Measurements from ENCODE around the gene REXO5.

Gene REXO5

DNA sequence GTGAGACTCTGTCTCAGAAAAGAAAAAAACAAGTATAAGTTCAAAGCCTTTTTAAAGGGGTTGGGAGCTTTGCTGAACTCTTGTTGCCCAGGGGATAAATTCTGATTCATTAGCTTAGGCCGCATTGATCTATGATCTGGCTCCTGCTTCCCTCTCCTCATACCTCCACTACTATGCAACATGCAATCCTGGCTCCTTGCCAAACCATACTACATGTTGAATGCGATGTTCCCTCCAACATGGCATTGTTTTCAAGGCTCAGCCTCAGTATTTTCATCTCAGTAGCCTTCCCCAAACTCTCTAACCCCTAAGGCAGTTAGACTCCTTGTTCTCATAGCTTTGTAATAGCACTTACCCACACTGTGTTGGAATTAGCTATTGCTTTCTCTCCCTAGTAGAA, 6.2 kb downstream of the REXO5 start:
- no peaks in the 10 kb centered on the region for H3K27me3 ChIP-seq (ENCODE audit: low read depth)
- in situ Hi-C loops (cut with MboI; ENCODE audit: low sequenced_read_pairs) = no loop called here
- H3K4me3 ChIP-seq = no peak overlapping the region
- no peak for DNase-seq (ENCODE audit: low spot score in 2 of 2)
- no peaks in the 10 kb centered on the region for H3K9me3 ChIP-seq
- H3K4me1 ChIP-seq = no peaks in the 10 kb centered on the region
- H3K36me3 ChIP-seq (replicated peaks) = peaks cover 20% of the 10 kb centered on the region; the same call in 1 of the 2 replicates

DNA sequence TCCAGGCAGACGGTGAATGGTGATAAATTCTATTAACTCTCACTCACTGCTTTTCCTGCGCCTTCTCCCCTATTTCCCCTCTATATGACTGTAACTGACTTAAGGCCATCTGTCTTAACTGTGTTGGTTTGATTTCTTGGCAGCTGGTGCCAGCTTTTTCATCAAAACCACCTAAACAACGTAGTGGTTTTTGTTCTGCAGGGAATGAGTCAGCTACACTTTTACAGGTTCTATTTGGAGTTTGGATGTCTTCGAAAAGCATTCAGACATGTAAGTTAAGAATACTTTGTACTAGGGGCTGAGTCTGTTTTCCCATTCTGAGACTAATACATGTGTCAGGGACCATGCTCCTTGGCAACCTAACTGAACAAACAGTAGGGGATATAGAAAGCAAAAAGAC, 8.5 kb downstream of the REXO5 start:
- in situ Hi-C loops (cut with MboI; ENCODE audit: low sequenced_read_pairs) = no loop called here
- no peak for DNase-seq (ENCODE audit: low spot score in 2 of 2)
- Histone ChIP-seq H3K36me3 (replicated peaks) (peaks cover 20% of the 10 kb centered on the region; the same call in 1 of the 2 replicates), H3K9me3 (no peaks in the 10 kb centered on the region), H3K27me3 (ENCODE audit: low read depth) (no peaks in the 10 kb centered on the region), H3K4me1 (no peaks in the 10 kb centered on the region), H3K4me3 (no peak overlapping the region)

DNA sequence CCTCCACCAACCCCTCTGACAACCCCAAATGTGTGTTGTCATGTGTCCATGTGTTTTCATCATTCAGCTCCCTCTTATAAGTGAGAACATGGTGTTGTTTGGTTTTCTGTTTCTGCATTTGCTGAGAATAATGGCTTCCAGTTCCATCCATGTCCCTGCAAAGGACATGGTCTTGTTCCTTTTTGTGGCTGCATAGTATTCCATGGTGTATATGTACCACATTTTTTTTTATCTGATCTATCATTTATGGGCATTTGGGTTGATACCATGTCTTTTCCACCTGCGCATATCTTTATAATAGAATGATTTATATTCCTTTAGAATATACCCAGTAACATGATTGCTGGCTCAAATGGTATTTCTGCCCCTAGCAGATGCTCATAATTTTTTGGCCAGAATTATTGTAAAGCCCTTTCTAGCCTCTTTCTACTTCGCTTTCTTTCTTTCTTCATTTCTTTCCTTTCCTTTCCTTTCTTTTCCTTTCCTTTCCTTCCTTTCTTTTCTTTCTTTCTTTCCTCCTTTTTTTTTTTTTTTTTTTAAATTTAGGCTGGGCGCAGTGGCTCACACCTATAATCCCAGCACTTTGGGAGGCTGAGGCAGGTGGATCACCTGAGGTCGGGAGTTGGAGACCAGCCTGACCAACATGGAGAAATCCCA, 12.7 kb downstream of the REXO5 start:
- in situ Hi-C loops (cut with MboI; ENCODE audit: low sequenced_read_pairs) = no loop called here
- Histone ChIP-seq H3K4me1 (no peaks in the 10 kb centered on the region), H3K27me3 (ENCODE audit: low read depth) (no peaks in the 10 kb centered on the region), H3K36me3 (replicated peaks) (peaks cover 36% of the 10 kb centered on the region), H3K4me3 (no peak overlapping the region), H3K9me3 (no peaks in the 10 kb centered on the region)
- no peak for DNase-seq (ENCODE audit: low spot score in 2 of 2)

DNA sequence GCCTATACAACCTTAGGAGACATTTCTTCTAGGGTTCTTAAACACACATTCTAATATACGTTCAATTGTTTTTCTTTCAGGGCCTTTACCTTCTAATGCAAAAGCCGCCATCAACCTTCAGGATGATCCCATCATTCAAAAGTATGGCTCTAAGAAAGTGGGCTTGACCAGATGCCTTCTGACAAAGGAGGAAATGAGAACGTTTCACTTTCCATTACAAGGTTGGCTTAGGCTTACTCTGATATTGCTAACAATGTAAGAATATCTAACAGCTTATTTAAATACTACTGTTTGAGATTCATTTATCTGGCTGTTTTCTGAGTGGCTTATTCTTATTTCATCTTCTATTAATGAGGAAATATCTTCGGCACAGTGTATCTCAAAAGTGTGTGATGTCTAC, 15.4 kb downstream of the REXO5 start:
- peaks cover 32% of the 10 kb centered on the region for H3K36me3 ChIP-seq (replicated peaks)
- in situ Hi-C loops (cut with MboI; ENCODE audit: low sequenced_read_pairs) = no loop called here
- H3K4me1 ChIP-seq = no peaks in the 10 kb centered on the region
- H3K4me3 ChIP-seq = no peak overlapping the region
- H3K9me3 ChIP-seq = no peaks in the 10 kb centered on the region
- DNase-seq (ENCODE audit: low spot score in 2 of 2) = no peak
- H3K27me3 ChIP-seq (ENCODE audit: low read depth) = no peaks in the 10 kb centered on the region

DNA sequence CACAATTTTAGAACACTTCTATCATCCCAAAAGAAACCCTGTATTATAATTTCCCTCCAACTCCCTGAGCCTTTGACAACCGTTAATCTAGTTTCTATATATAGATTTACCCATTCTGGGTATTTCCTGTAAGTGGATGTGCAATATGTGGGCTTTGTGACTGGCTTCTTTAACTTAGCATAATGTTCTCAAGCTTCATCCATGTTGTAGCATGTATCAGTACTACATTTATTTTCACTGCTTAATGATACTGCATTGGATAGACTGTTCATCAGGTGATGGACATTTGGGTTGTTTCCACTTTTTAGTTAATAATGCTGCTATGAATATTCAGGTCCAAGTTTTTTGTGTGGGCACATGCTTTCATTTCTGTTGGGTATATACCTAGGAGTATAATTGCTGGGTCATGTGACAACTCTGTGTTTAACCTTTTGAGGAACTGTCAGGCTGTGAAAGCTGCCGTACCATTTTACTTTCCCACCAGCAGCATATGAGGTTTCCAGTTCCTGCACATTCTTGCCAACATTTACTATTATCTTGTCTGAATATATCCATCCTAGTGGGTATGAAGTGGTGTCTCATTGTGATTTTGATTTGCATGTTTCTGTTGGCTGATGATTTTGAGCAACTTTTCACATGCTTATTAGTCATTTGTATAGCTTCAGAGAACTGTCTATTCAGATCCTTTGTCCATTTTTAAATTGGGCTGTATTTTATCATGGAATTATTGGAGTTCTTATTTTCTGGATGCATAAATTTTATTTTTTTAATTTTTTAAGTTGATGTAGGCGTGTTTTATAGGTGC, 16.4 kb downstream of the REXO5 start:
- H3K27me3 ChIP-seq (ENCODE audit: low read depth) = no peaks in the 10 kb centered on the region
- DNase-seq (ENCODE audit: low spot score in 2 of 2) = no peak
- H3K4me1 ChIP-seq = no peaks in the 10 kb centered on the region
- peaks cover 34% of the 10 kb centered on the region for H3K36me3 ChIP-seq (replicated peaks)
- H3K9me3 ChIP-seq = no peaks in the 10 kb centered on the region
- in situ Hi-C loops (cut with MboI; ENCODE audit: low sequenced_read_pairs) = no loop called here
- H3K4me3 ChIP-seq = no peak overlapping the region

DNA sequence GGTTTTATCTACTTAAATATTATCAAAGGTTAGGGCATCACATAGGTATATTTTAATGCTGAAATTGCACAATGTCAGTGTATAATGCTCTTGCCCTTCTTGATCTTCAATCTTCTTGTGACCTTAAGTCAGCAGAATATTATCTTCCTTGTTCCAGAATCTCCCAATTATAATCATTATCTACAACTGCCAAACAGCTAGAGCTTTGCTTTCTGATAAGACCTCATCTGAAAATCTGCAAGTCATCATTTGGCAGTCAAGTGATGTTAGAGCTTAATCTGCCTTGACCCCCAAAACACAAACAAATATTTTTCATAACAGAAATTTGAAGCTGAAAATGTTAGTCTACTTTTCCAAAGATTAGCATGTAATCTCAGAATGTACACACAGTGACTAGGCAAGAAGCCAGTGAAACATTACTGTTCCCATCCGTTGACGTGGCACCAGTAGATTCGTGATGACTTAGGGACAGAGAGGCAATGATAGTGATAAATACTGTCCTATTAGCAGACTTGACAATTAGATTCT, 19.8 kb downstream of the REXO5 start:
- in situ Hi-C loops (cut with MboI; ENCODE audit: low sequenced_read_pairs) = no loop called here
- H3K4me1 ChIP-seq = peaks cover 8% of the 10 kb centered on the region
- H3K27me3 ChIP-seq (ENCODE audit: low read depth) = no peaks in the 10 kb centered on the region
- H3K36me3 ChIP-seq (replicated peaks) = peaks cover 37% of the 10 kb centered on the region
- no peak overlapping the region for H3K4me3 ChIP-seq
- no peaks in the 10 kb centered on the region for H3K9me3 ChIP-seq
- DNase-seq (ENCODE audit: low spot score in 2 of 2) = no peak

DNA sequence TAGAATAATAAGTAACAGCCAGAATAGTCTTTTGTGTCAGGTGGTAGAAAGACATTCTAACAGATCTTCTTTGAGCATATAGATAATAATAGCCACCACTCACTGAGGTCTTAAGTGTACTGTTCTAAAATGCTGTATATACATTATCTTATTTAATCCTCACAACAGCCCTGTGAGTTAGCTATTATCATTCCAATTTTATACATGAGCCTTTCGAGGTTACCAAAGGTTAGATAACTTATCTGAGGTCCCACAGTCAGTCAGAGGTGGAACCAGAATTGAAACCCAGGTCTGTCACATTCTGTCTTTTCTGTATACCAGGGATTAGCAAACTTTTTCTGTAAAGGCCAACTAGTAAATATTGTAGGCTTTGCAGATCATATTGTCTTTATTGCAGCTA, 23.2 kb downstream of the REXO5 start:
- Histone ChIP-seq H3K27me3 (ENCODE audit: low read depth) (no peaks in the 10 kb centered on the region), H3K36me3 (replicated peaks) (peaks cover 41% of the 10 kb centered on the region), H3K4me3 (no peak overlapping the region), H3K9me3 (no peaks in the 10 kb centered on the region), H3K4me1 (peaks cover 8% of the 10 kb centered on the region)
- no peak for DNase-seq (ENCODE audit: low spot score in 2 of 2)
- in situ Hi-C loops (cut with MboI; ENCODE audit: low sequenced_read_pairs) = no loop called here

DNA sequence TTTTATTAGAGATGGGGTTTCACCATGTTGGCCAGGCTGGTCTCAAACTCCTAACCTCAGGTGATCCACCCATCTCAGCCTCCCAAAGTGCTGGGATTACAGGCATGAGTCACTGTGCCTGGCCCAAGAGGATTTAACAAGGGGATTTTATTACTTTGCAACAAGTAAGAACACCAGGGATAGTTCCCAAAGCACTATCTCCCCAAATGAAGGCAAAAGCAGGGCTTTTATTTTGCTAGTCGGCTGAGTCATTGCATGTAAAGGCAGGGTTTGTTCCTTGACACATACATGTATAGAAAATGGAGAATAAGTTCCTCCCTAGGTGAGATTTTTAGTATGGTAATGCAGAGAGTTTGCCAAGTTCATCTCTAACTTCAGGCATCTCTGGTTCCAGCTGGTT, 24.0 kb downstream of the REXO5 start:
- peaks cover 8% of the 10 kb centered on the region for H3K4me1 ChIP-seq
- peaks cover 46% of the 10 kb centered on the region for H3K36me3 ChIP-seq (replicated peaks)
- in situ Hi-C loops (cut with MboI; ENCODE audit: low sequenced_read_pairs) = no loop called here
- no peak overlapping the region for H3K4me3 ChIP-seq
- H3K27me3 ChIP-seq (ENCODE audit: low read depth) = no peaks in the 10 kb centered on the region
- no peak for DNase-seq (ENCODE audit: low spot score in 2 of 2)
- no peaks in the 10 kb centered on the region for H3K9me3 ChIP-seq

DNA sequence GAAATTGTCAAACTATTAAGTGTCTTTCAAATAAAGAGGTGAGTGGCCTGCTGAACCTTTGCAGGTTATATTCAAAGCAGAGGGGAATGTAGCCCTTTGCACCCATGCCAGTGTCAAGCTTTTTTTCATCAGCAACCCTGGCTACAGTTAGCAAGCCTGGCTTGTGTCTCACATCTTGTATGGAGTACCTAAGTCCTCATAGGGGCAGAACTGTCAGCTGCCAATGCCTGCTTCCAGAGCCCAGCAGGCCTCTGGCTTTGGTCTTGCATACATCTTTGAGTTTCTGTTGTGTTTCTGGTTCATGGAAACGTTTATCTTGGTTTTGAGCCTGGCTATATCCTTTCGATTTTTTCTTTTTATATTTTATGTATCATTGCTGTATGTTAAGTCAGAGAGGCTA, 26.8 kb downstream of the REXO5 start:
- Histone ChIP-seq H3K36me3 (replicated peaks) (peaks cover 42% of the 10 kb centered on the region), H3K27me3 (ENCODE audit: low read depth) (no peaks in the 10 kb centered on the region)
- in situ Hi-C loops (cut with MboI; ENCODE audit: low sequenced_read_pairs) = no loop called here

DNA sequence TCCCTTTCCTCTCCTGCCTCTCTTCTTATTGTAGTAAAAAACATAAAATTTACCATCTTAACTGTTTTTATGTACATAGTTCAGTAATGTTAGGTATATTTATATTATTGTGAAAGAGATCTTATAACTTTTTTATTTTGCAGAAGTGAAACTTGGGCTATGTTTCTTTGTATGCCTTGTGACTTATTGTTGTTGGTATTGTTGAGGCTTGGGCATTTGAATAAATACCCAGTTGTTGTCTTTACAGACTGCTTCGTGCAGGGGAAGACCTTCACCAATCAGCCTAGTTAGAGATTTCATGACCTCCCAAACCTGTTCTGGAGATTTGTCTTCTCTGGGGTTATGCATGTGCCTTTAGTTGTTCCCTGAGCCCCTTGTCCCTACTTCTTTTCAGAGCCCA, 31.9 kb downstream of the REXO5 start:
- peaks cover 41% of the 10 kb centered on the region for H3K36me3 ChIP-seq (replicated peaks)
- H3K27me3 ChIP-seq (ENCODE audit: low read depth) = no peaks in the 10 kb centered on the region
- no peaks in the 10 kb centered on the region for H3K9me3 ChIP-seq
- no peak for DNase-seq (ENCODE audit: low spot score in 2 of 2)
- in situ Hi-C loops (cut with MboI; ENCODE audit: low sequenced_read_pairs) = no loop called here
- no peak overlapping the region for H3K4me3 ChIP-seq
- peaks cover 10% of the 10 kb centered on the region for H3K4me1 ChIP-seq

More for the DNA sequence above, 26.8 kb downstream of the REXO5 start:
- no peak for DNase-seq (ENCODE audit: low spot score in 2 of 2)
- Histone ChIP-seq H3K4me1 (peaks cover 8% of the 10 kb centered on the region), H3K9me3 (no peaks in the 10 kb centered on the region), H3K4me3 (no peak overlapping the region)

DNA sequence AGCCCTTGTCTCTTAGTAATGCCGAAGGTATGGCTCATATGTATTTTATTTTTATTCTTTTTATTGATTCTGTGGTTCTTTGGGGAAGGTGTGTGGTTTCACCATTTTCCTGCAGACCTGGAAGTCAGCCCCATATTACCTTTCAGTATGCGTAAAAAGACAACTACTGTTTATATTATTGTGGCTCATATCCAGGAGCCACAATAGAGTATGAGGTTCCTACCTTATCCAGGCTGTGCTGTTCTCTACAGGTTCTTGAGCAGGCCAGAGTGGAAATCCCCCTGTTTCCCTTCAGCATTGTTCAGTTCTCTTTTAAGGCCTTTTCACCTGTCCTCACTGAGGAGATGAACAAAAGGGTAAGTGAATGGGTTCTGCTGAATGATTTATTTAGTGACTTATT, 33.2 kb downstream of the REXO5 start:
- H3K36me3 ChIP-seq (replicated peaks) = peaks cover 30% of the 10 kb centered on the region
- H3K27me3 ChIP-seq (ENCODE audit: low read depth) = no peaks in the 10 kb centered on the region
- DNase-seq (ENCODE audit: low spot score in 2 of 2) = no peak
- H3K9me3 ChIP-seq = no peaks in the 10 kb centered on the region
- H3K4me3 ChIP-seq = no peak overlapping the region
- in situ Hi-C loops (cut with MboI; ENCODE audit: low sequenced_read_pairs) = no loop called here
- H3K4me1 ChIP-seq = peaks cover 10% of the 10 kb centered on the region

DNA sequence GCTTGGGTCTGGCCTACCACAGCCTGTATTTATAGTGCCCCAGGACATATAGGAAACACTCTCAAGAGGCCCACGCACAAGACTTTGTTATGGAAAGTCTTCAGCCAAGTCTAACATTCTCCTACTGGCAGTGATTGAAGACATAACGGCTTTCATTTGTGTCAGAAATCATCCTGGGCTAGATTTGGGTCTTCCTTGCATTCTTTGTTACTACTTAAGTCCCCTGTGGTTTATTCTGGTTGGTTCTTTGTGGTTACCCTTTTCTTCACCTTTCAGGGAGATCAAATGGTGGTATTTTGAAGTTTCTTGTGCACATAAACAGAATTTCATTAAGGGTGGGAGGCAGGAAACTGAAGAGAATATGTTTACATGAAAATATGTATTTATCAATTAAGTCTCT, 37.7 kb downstream of the REXO5 start:
- Histone ChIP-seq H3K4me3 (no peak overlapping the region), H3K36me3 (replicated peaks) (peaks cover 18% of the 10 kb centered on the region), H3K4me1 (peaks cover 10% of the 10 kb centered on the region), H3K9me3 (no peaks in the 10 kb centered on the region), H3K27me3 (ENCODE audit: low read depth) (no peaks in the 10 kb centered on the region)
- in situ Hi-C loops (cut with MboI; ENCODE audit: low sequenced_read_pairs) = no loop called here
- DNase-seq (ENCODE audit: low spot score in 2 of 2) = no peak

DNA sequence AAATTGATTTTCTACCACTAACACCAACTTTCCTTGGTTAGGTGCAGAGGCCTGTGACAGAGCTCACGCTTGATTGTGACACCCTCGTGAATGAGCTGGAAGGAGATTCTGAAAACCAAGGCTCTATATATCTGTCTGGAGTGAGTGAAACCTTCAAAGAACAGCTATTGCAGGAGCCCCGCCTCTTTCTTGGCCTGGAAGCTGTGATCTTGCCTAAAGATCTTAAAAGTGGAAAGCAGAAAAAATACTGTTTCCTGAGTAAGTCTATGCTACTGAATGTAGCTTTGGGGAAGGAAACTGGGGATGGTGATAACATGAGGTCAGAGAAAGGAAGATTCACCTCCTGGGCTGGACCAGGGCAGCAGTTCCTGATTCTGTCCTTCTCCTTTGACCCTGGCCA, 38.3 kb downstream of the REXO5 start:
- in situ Hi-C loops (cut with MboI; ENCODE audit: low sequenced_read_pairs) = no loop called here
- DNase-seq (ENCODE audit: low spot score in 2 of 2) = no peak
- H3K27me3 ChIP-seq (ENCODE audit: low read depth) = no peaks in the 10 kb centered on the region
- no peak overlapping the region for H3K4me3 ChIP-seq
- H3K9me3 ChIP-seq = no peaks in the 10 kb centered on the region
- peaks cover 18% of the 10 kb centered on the region for H3K36me3 ChIP-seq (replicated peaks)
- H3K4me1 ChIP-seq = peaks cover 10% of the 10 kb centered on the region

DNA sequence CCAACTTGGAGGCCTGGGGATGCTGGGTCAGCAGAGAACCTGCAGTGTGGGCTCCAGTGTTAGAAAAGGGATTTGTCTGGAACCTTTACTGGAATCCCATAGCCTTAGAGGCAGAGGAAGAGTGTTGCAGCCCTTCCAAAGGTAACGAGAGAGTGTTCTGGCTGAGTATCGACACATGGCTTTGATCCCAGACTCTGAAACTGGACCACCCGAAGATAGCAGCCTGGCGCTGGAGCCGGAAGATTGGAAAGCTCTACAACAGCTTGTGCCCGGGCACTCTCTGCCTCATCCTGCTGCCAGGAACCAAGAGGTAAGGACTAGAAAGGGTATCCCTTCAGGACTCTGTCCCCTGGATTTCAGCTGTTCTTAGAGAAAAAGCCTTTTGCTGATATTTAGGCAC, 39.7 kb downstream of the REXO5 start:
- Histone ChIP-seq H3K36me3 (replicated peaks) (peaks cover 17% of the 10 kb centered on the region), H3K27me3 (ENCODE audit: low read depth) (no peaks in the 10 kb centered on the region), H3K4me3 (no peak overlapping the region), H3K4me1 (peaks cover 6% of the 10 kb centered on the region), H3K9me3 (no peaks in the 10 kb centered on the region)
- in situ Hi-C loops (cut with MboI; ENCODE audit: low sequenced_read_pairs) = loop anchor here (5.0 kb wide), 1 partner anchor 236 kb away; no protein-coding TSS in a partner anchor
- DNase-seq (ENCODE audit: low spot score in 2 of 2) = no peak
